Peyer's patch (tissue), 4 donors: ENCODE results near the gene TSPAN14.

Source experiments
- CTCF ChIP-seq, 6 experiments: fragments of 450-650 bp in 4 of 6; fragments of 200-600 bp in 2 of 6; sonication (generic) in 1 of 6; IDR thresholded peaks; one replicate each; pipeline ENCODE4 v1.5.1; 2017 to 2019; ENCODE audit warnings: antibody characterized with exemption in 6 of 6, mild to moderate bottlenecking in 3 of 6, moderate library complexity in 1 of 6
- POLR2A ChIP-seq, 2 donors: fragments of 450-650 bp; IDR thresholded peaks; one replicate each; pipeline ENCODE4 v1.5.1; 2017; ENCODE audit warnings: antibody characterized with exemption in 2 of 2, mild to moderate bottlenecking in 2 of 2, moderate library complexity in 2 of 2

- no peak for TF ChIP-seq CTCF (IDR thresholded peaks at IDR 0.05)
- TF ChIP-seq POLR2A (IDR thresholded peaks at IDR 0.05): no peak
Measured at GRCh38 chr10:80506189-80506575, 52.1 kb downstream of the TSPAN14 start.
